Pancreas (tissue), 10 donors: Measurements from ENCODE around the gene IL20RA. TPM values are rescaled to one million over a fixed set of nuclear protein-coding genes. Genes with fewer than 3 reads are reported as not detected.

ENCODE experiments used
- ATAC-seq, 4 donors: fragments of 200-7000 bp; cut with Tn5 transposase; one replicate each; pipeline versions ENCODE4 v1.8.0 to v1.9.1; 2020; ENCODE audit warnings: mild to moderate bottlenecking in 4 of 4, moderate library complexity in 4 of 4
- DNase-seq, 6 donors: peaks; one replicate each; pipeline ENCODE4 v3.0.0-alpha.2; 2020
- FAIRE-seq: peaks from 2 replicates; lab custom pipeline; 2012; peaks lifted over from hg19 to GRCh38; lab: Jason Lieb, UNC
- H3K27ac ChIP-seq, 4 donors: fragments of 200-600 bp; sonication (generic); 1 replicate in 3 of 4; 2 replicates in 1 of 4; pipeline versions ENCODE4 v1.5.0 to v1.8.0; 2020
- H3K27me3 ChIP-seq, 4 donors: fragments of 200-600 bp; one replicate each; pipeline ENCODE4 v1.8.0; 2021
- H3K36me3 ChIP-seq, 3 donors: fragments of 200-600 bp; sonication (generic) in 1 of 3; one replicate each; pipeline versions ENCODE4 v1.5.0 to v1.8.0; 2020 to 2021
- H3K4me1 ChIP-seq, 3 donors: fragments of 200-600 bp; one replicate each; pipeline ENCODE4 v1.8.0; 2021
- H3K4me3 ChIP-seq, 4 donors: fragments of 200-600 bp; sonication (generic) in 2 of 4; one replicate each; pipeline versions ENCODE4 v1.5.0 to v1.8.0; 2020 to 2021
- H3K9me3 ChIP-seq, 4 donors: fragments of 200-600 bp; one replicate each; pipeline ENCODE4 v1.8.0; 2021
- CTCF ChIP-seq, 4 donors: fragments of 200-600 bp; sonication (generic) in 3 of 4; IDR thresholded peaks; one replicate each; pipeline versions ENCODE4 v1.5.0 to v1.8.0; 2021; ENCODE audit warnings: antibody characterized with exemption in 4 of 4
- WGBS, 2 donors: extraction: QIAGEN DNeasy Blood & Tissue Kit; methylation state at CpG; one replicate each; pipeline ENCODE4 v1.1.7; 2013; 5-methylcytosine and 5-hydroxymethylcytosine counted together
- intact Hi-C, 3 donors: fragments of 100-400 bp; cut with DNase I; formaldehyde crosslinking; loops; one replicate each; pipeline versions ENCODE4 v1.11.1 to v1.14.2; 2022
- polyA plus RNA-seq, 2 donors: library from polyadenylated mRNA; stranded (reverse); fragments of 200-250 nt; gene quantifications; one replicate each; pipeline ENCODE4 v1.2.3, GENCODE V29; 2013
- total RNA-seq, 6 donors: library from RNA; stranded (reverse); fragmentation: NEBNext Ultra II Directional in 4 of 6; extraction: Animal tissue kit (Norgen Biotek cat#: 25700) in 4 of 6; gene quantifications; one replicate each; pipeline versions ENCODE4 v1.2.1 to v1.2.4, GENCODE V29; 2021 to 2023
- donor health status: healthy with polysubstance abuse.
- donor health status: DM: no; HTN: no; CAD: no; lungs with moderate emphysema.
- donor health status: DM: no; HTN: no; CAD: no.
- donor health status: control.
- donor health status: control.
- donor health status: Bipolar disorder and iron deficiency.
- donor health status: DM: yes; HTN: yes; CAD: no.
- donor health status: DM: no; HTN: no; CAD: no.
- donor health status: DM: no; HTN: no; CAD: no.
- donor health status: DM: yes; HTN: yes; CAD: no.

The IL20RA gene
- total and polyA plus RNA-seq, 8 donors, result 5.5 to 22.2 (median 9.0) TPM

DNA sequence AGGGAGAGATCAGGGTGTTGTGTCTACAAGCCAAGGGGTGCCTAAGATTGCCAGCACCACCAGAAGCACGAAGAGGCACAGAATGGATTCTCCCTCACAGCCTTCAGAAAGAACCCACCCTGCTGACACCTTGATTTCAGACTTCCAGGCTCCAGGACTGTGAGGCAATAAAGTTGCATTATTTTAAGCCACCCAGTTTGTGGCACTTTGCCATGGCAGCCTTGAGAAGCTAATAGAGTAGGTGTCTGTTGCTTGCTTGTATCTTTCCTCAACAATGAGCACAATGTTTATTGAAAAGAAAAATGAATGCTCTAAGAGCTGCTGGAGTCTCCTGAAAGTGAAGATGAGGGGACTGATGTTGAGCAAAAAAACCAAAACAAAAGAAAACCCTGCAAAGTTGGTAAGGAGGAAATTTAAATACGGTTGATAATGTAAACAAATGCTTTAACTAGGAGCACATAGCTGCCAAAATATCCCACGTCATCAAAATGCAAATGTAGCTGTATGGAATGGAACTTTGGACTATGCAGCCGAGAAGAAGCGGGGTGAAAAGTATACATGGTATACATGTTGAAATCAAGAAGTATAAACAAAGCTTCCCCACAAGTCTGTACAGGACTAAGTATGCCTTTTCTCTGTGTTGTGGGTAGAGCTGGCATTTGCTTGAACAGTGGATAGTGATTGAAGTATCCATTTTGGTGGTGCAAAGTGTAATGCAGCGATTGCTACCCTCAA is 8.0 kb downstream of the IL20RA start:
- Histone ChIP-seq H3K4me3 (no peak overlapping the region), H3K27me3 (no peaks in the 10 kb centered on the region), H3K9me3 (no peaks in the 10 kb centered on the region), H3K36me3 (no peaks in the 10 kb centered on the region), H3K4me1 (no peaks in the 10 kb centered on the region), H3K27ac (no peak overlapping the region)
- ATAC-seq (peak in 2 of 4 donors; percentile 15 to 34), DNase-seq (no peak), FAIRE-seq (no peak)
- 65 to 74% methylated on average over 6 of the region's 6 CpGs for WGBS, 2 donors
- no peak for TF ChIP-seq CTCF (IDR thresholded peaks at IDR 0.05)
- intact Hi-C loops, result no loop called here

- WGBS, 2 donors, result 84 to 98% methylated on average over 2 of the region's 2 CpGs
- no peak for FAIRE-seq
Measured at GRCh38 chr6:137033828-137034227, 10.9 kb downstream of the IL20RA start.

DNA sequence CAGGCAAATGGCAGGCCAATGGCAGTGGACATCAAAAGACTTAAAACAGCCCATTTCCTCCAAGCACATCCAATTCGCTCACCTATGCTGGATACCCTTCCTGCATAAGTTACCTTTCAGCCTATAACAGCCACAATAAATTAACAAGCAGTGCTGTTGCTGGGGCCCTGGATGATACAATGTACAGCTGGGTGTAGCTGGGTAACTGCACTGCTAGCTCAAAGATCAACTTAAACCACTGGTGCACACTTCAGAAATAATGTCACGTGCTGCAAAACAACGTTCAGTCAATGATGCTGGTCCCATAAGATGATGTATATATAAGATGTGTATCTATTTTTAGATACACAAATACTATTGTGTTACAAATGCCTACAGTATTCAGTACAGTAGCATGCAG is 13.6 kb downstream of the IL20RA start:
- Histone ChIP-seq H3K27me3 (no peaks in the 10 kb centered on the region), H3K36me3 (no peaks in the 10 kb centered on the region), H3K4me3 (no peak overlapping the region), H3K4me1 (no peaks in the 10 kb centered on the region), H3K9me3 (no peaks in the 10 kb centered on the region), H3K27ac (no peak overlapping the region)
- no peak for TF ChIP-seq CTCF (IDR thresholded peaks at IDR 0.05)
- DNase-seq (no peak), FAIRE-seq (no peak), ATAC-seq (no peak)
- 79 to 90% methylated on average over 3 of the region's 3 CpGs for WGBS, 2 donors
- intact Hi-C loops, result no loop called here

More at GRCh38 chr6:137033828-137034227, 10.9 kb downstream of the IL20RA start:
- intact Hi-C loops, result no loop called here
- no peak for TF ChIP-seq CTCF (IDR thresholded peaks at IDR 0.05)
- Histone ChIP-seq H3K36me3 (no peaks in the 10 kb centered on the region), H3K4me3 (no peak overlapping the region), H3K9me3 (no peaks in the 10 kb centered on the region), H3K27ac (no peak overlapping the region), H3K27me3 (no peaks in the 10 kb centered on the region), H3K4me1 (no peaks in the 10 kb centered on the region)
- no peak for DNase-seq
- ATAC-seq, result peak in 2 of 4 donors; percentile 17 to 29

DNA sequence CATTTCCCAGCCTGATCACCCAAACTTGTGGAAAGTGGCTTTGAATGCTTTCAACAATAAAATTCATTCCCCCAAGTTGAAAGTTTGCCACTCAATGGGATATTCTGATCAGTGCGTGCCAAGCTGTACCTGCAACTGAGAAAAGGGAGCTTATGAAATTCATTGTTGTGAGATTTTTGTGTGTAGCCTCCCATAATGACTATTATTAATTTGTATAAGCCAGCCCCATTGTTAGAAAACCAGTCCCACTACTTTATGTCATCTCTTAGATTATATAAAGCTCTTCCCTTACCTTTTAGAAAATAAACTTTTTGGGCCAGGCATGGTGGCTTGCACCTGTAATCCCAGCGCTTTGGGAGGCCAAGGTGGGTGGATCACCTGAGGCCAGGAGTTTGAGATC is 15.9 kb downstream of the IL20RA start:
- Histone ChIP-seq H3K4me1 (peaks cover under 1 to 10% (median 9%) of the 10 kb centered on the region in 3 donors), H3K9me3 (no peaks in the 10 kb centered on the region), H3K36me3 (no peaks in the 10 kb centered on the region), H3K4me3 (no peak overlapping the region), H3K27me3 (no peaks in the 10 kb centered on the region), H3K27ac (no peak overlapping the region)
- no peak for TF ChIP-seq CTCF (IDR thresholded peaks at IDR 0.05)
- FAIRE-seq, result no peak
- 50 to 51% methylated on average over 2 of the region's 2 CpGs for WGBS, 2 donors
- ATAC-seq, result no peak
- no peak for DNase-seq
- intact Hi-C loops, result no loop called here
